GM12878 (cell line): Measurements from ENCODE around the gene LRRC8B.

Source experiments
- CHD2 ChIP-seq: IDR thresholded peaks from 2 replicates; pipeline ENCODE4 v1.6.1; 2011; ENCODE audit warnings: low read depth, low read length, improper control_type of control experiment, borderline replicate concordance
- CTCF ChIP-seq, 3 experiments: IDR thresholded peaks in 2 of 3; conservative IDR thresholded peaks in 1 of 3; 2 replicates each; pipeline ENCODE4 v1.5.1; 2011; ENCODE audit warnings: low read depth in 3 of 3, low read length in 3 of 3, mild to moderate bottlenecking in 3 of 3, control low read depth in 2 of 3, moderate library complexity in 2 of 3, inconsistent platforms in 1 of 3, mixed read lengths in 1 of 3; ENCODE audit not compliant: control insufficient read depth in 2 of 3, insufficient read depth in 1 of 3; ENCODE audit errors: extremely low read depth in 1 of 3
- GABPA ChIP-seq: IDR thresholded peaks from 2 replicates; pipeline ENCODE4 v1.6.1; 2014; ENCODE audit warnings: antibody characterized with exemption, low read depth, mild to moderate bottlenecking, inconsistent platforms
- HDGF ChIP-seq: fragments of 450-650 bp; IDR thresholded peaks from 2 replicates; pipeline ENCODE4 v1.6.1; 2016; ENCODE audit warnings: antibody characterized with exemption
- MEF2A ChIP-seq: IDR thresholded peaks from 2 replicates; pipeline ENCODE4 v1.6.1; 2011; ENCODE audit warnings: low read depth, mild to moderate bottlenecking, low read length, moderate library complexity; ENCODE audit not compliant: insufficient read depth
- POLR2AphosphoS5 ChIP-seq: IDR thresholded peaks from 2 replicates; pipeline ENCODE4 v1.6.1; 2011; ENCODE audit warnings: mild to moderate bottlenecking, low read length, inconsistent platforms
- TCF3 ChIP-seq: IDR thresholded peaks from 2 replicates; pipeline ENCODE4 v1.6.1; 2012; ENCODE audit warnings: low read depth, mild to moderate bottlenecking, low read length, borderline replicate concordance; ENCODE audit not compliant: insufficient read depth

- TF ChIP-seq CTCF (IDR thresholded peaks at IDR 0.05 in 2 of 3, conservative IDR thresholded peaks at IDR 0.05 in 1 of 3; ENCODE audit: control insufficient read depth in 2 of 3, extremely low read depth in 1 of 3, insufficient read depth in 1 of 3, low read depth in 3 of 3, low read length in 3 of 3): no peak
- TF ChIP-seq POLR2AphosphoS5: no peak
- TF ChIP-seq MEF2A: no peak
- no peak for TF ChIP-seq TCF3
- no peak for TF ChIP-seq CHD2
- no peak for TF ChIP-seq HDGF
- no peak for TF ChIP-seq GABPA
Measured at GRCh38 chr1:89604414-89604735, 79.7 kb downstream of the LRRC8B start.
